ENCODE results near the gene RANBP3. TPM values are rescaled to one million over a fixed set of nuclear protein-coding genes. Genes with fewer than 3 reads are reported as not detected.
A peak's percentile ranks its signal among the peaks of the same experiment; 100 is the strongest.
"Not testable (repeated sequence)": the region's sequence is repeated elsewhere in the genome, so short reads cannot be mapped to it uniquely, and the experiment has no call there.

RANBP3 gene
- total RNA-seq, 1 experiment from 2014 or later, result 62.4 TPM

DNA sequence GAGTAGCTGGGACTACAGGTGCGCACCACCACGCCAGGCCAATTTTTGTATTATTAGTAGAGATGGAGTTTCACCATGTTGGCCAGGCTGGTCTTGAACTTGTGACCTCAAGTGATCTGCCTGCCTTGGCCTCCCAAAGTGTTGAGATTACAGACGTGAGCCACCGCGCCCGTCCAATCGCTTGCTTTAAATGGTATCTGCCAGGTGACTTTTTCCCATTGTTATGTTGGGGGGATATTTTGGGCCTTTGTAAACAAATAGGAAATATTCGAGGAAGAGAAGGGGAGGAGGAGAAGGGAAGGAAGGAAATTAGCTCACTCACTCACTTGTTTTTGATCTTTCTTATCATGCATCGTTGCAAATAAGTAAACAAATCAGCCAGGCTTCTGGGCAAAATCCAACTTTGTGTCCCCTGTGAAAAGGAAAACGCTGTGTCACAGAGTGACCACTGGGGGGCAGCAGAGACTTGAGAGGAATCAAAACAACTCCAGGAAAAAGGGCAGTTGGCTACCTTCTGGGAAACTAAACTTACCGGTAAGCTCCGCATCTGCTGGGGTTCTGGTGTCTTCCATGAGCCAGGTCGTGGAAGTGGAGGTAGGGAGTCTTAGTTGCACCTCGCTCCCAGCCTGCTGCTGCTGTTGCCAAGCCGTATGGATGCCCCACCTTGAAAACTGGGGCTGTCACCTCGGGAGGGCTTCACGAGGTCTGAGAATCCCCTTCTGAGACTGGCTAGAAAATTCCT, 9.3 kb upstream of the RANBP3 start:
- DNase-seq (ENCODE audit: low read depth, low spot score), result peak; percentile 60
- Histone ChIP-seq H3K79me2 (ENCODE audit: insufficient read depth, low read length) (no peaks in the 10 kb centered on the region), H3K36me3 (ENCODE audit: control insufficient read depth in 1 of 2, insufficient read depth in 2 of 2, low read length in 2 of 2) (no peaks in the 10 kb centered on the region), H3K27me3 (ENCODE audit: insufficient read depth, low read length) (no peaks in the 10 kb centered on the region), H3K27ac (ENCODE audit: low read depth, low read length) (no peak overlapping the region), H3K4me1 (ENCODE audit: control insufficient read depth in 1 of 2, insufficient read depth in 2 of 2, low read length in 2 of 2) (peaks cover 0 to 19% of the 10 kb centered on the region in 2 experiments; a peak in 2 of 4 replicates), H2AFZ (ENCODE audit: low read depth, low read length, poor library complexity, severe bottlenecking) (no peak overlapping the region), H4K20me1 (ENCODE audit: insufficient read depth) (no peaks in the 10 kb centered on the region), H3K9me2 (ENCODE audit: insufficient read depth) (no peaks in the 10 kb centered on the region), H3K9ac (ENCODE audit: low read length) (no peak overlapping the region), H3K4me2 (ENCODE audit: low read length) (peak overlapping the region; percentile 38), H3K9me3 (ENCODE audit: control insufficient read depth in 1 of 2, insufficient read depth in 1 of 2, low read depth in 1 of 2, low read length in 2 of 2) (no peaks in the 10 kb centered on the region), H3K4me3 (replicated peaks in 1 of 2; ENCODE audit: low read depth in 1 of 2, low read length in 2 of 2) (no peak overlapping the region)
- no TSS peak for BruUV-seq (replicated peaks)
- intact Hi-C loops (cut with micrococcal nuclease), result loop anchor here (1.0 kb wide), 3 partner anchors 35 to 138 kb away; no protein-coding TSS in a partner anchor
- POLR2A ChIA-PET, result no interaction called here
- RAD21 ChIA-PET (ENCODE audit: low non-redundant PET in 1 of 2, low total read pairs in 2 of 2, uncharacterized antibody in 2 of 2, unreplicated experiment in 2 of 2), result interaction anchor here in 1 of 2 experiments (0.5 to 1.2 kb wide), 4 partner anchors 35 to 214 kb away, joined by 3 to 6 read pairs (median 3); no protein-coding TSS in a partner anchor
- CTCF ChIA-PET, result interaction anchor here (0.6 to 2.2 kb wide), 9 partner anchors 8 to 945 kb away, joined by 3 to 15 read pairs (median 9); partner anchors contain the start of genes NRTN and RANBP3
- peak; percentile 61 for ATAC-seq
- TF ChIP-seq, protein P1, sequence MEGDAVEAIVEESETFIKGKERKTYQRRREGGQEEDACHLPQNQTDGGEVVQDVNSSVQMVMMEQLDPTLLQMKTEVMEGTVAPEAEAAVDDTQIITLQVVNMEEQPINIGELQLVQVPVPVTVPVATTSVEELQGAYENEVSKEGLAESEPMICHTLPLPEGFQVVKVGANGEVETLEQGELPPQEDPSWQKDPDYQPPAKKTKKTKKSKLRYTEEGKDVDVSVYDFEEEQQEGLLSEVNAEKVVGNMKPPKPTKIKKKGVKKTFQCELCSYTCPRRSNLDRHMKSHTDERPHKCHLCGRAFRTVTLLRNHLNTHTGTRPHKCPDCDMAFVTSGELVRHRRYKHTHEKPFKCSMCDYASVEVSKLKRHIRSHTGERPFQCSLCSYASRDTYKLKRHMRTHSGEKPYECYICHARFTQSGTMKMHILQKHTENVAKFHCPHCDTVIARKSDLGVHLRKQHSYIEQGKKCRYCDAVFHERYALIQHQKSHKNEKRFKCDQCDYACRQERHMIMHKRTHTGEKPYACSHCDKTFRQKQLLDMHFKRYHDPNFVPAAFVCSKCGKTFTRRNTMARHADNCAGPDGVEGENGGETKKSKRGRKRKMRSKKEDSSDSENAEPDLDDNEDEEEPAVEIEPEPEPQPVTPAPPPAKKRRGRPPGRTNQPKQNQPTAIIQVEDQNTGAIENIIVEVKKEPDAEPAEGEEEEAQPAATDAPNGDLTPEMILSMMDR (IDR thresholded peaks at IDR 0.05 in 2 of 3, conservative IDR thresholded peaks at IDR 0.05 in 1 of 3; ENCODE audit: borderline replicate concordance in 1 of 3, insufficient read depth in 1 of 3, low read depth in 2 of 3, low read length in 2 of 3), result peak; percentile 88 to 94 (median 93); a peak in 5 of 6 replicates
- TF ChIP-seq SIN3A (IDR thresholded peaks at IDR 0.05; ENCODE audit: low read depth) (no peak), SP1 (IDR thresholded peaks at IDR 0.05; ENCODE audit: low read depth) (no peak), EZH2 (IDR thresholded peaks at IDR 0.05) (no peak), RAD21 (IDR thresholded peaks at IDR 0.05; ENCODE audit: low read depth) (peak; percentile 85), JUND (IDR thresholded peaks at IDR 0.05) (no peak)

DNA sequence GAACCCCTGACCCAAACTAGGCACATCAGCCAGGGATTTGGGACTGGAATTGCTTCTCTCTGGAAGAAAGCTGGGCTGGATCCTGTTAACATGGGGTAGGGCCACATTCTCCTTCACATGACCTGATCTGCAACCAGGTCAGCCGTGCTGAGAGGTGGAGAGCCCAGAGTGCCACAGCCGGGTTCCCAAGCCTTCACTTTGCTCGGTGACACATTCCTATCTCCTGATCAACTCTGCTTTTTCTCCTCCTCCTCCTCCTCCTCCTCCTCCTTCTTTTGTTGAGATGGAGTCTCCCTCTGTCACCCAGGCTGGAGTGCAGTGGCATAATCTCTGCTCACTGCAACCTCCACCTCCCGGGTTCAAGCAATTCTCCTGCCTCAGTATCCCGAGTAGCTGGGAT, 7.9 kb upstream of the RANBP3 start:
- H3K4me1 ChIP-seq (ENCODE audit: control insufficient read depth in 1 of 2, insufficient read depth in 2 of 2, low read length in 2 of 2), result peaks cover 0 to 19% of the 10 kb centered on the region in 2 experiments; a peak in 2 of 4 replicates
- H3K27ac ChIP-seq (ENCODE audit: low read depth, low read length); H3K36me3 ChIP-seq (ENCODE audit: control insufficient read depth in 1 of 2, insufficient read depth in 2 of 2, low read length in 2 of 2); H3K9me3 ChIP-seq (ENCODE audit: control insufficient read depth in 1 of 2, insufficient read depth in 1 of 2, low read depth in 1 of 2, low read length in 2 of 2); POLR2A ChIA-PET; H2AFZ ChIP-seq (ENCODE audit: low read depth, low read length, poor library complexity, severe bottlenecking); BruUV-seq (replicated peaks); H3K9me2 ChIP-seq (ENCODE audit: insufficient read depth); intact Hi-C loops (cut with micrococcal nuclease); ATAC-seq; H3K4me3 ChIP-seq (replicated peaks in 1 of 2; ENCODE audit: low read depth in 1 of 2, low read length in 2 of 2); H3K9ac ChIP-seq (ENCODE audit: low read length); H3K79me2 ChIP-seq (ENCODE audit: insufficient read depth, low read length); H3K4me2 ChIP-seq (ENCODE audit: low read length); RAD21 ChIA-PET (ENCODE audit: low non-redundant PET in 1 of 2, low total read pairs in 2 of 2, uncharacterized antibody in 2 of 2, unreplicated experiment in 2 of 2); H3K27me3 ChIP-seq (ENCODE audit: insufficient read depth, low read length); H4K20me1 ChIP-seq (ENCODE audit: insufficient read depth); DNase-seq (ENCODE audit: low read depth, low spot score): not testable (repeated sequence)
- CTCF ChIA-PET, result interaction anchor here (2.1 kb wide), 1 partner anchor 18 kb away, joined by 9 read pairs; no protein-coding TSS in a partner anchor

Data from HCT116 (cell line).